OCI-LY3 (cell line): Measurements from ENCODE around the gene PTPN20.
A peak's percentile ranks its signal among the peaks of the same experiment; 100 is the strongest.

Experiments
- H2AFZ ChIP-seq: fragments of 200-600, 300-600 bp; shearing (Covaris generic); 2 replicates; pipeline ENCODE4 v1.6.0; 2014; ENCODE audit warnings: antibody characterized with exemption, low read depth, low read length
- H3K27ac ChIP-seq: fragments of 200-600, 300-600 bp; sonication (generic); 2 replicates; pipeline ENCODE4 v1.5.1; 2014; ENCODE audit warnings: mild to moderate bottlenecking, low read length, moderate library complexity, mixed read lengths
- H3K27me3 ChIP-seq: fragments of 200-600, 300-600 bp; sonication (generic); 2 replicates; pipeline ENCODE4 v1.6.1; 2014; ENCODE audit warnings: low read depth, low read length, mixed read lengths
- H3K36me3 ChIP-seq: fragments of 200-600, 300-600 bp; sonication (generic); replicated peaks from 2 replicates; pipeline ENCODE3; 2014; ENCODE audit warnings: low read depth, low read length, mixed read lengths
- H3K4me1 ChIP-seq: fragments of 300-600, 200-600 bp; sonication (generic); 2 replicates; pipeline ENCODE4 v1.6.1; 2014; ENCODE audit warnings: low read length, mixed read lengths
- H3K4me2 ChIP-seq: fragments of 200-600, 300-600 bp; sonication (generic); 2 replicates; pipeline ENCODE4 v1.6.1; 2014; ENCODE audit warnings: low read length, mixed read lengths
- H3K4me3 ChIP-seq: fragments of 300-600, 200-600 bp; sonication (generic); 2 replicates; pipeline ENCODE4 v1.5.1; 2014; ENCODE audit warnings: antibody characterized with exemption, mild to moderate bottlenecking, low read length, moderate library complexity
- H3K79me2 ChIP-seq: fragments of 300-600, 200-600 bp; shearing (Covaris generic); 2 replicates; pipeline ENCODE4 v1.6.1; 2014; ENCODE audit warnings: mild to moderate bottlenecking, low read length, mixed read lengths
- H3K9ac ChIP-seq: fragments of 300-600, 200-600 bp; shearing (Covaris generic); 2 replicates; pipeline ENCODE4 v1.6.0; 2014; ENCODE audit warnings: mild to moderate bottlenecking, low read length, moderate library complexity
- H3K9me3 ChIP-seq: fragments of 200-600, 300-600 bp; shearing (Covaris generic); 2 replicates; pipeline ENCODE4 v1.6.1; 2014; ENCODE audit warnings: low read length, mixed read lengths; ENCODE audit not compliant: insufficient read depth
- H4K20me1 ChIP-seq: fragments of 200-600, 300-600 bp; sonication (generic); 2 replicates; pipeline ENCODE4 v1.6.1; 2016; ENCODE audit warnings: low read length, mixed read lengths; ENCODE audit not compliant: insufficient read depth
- EZH2phosphoT487 ChIP-seq: fragments of 200-600 bp; shearing (Covaris generic); IDR thresholded peaks from 2 replicates; pipeline ENCODE4 v1.6.1; 2018; ENCODE audit warnings: antibody characterized with exemption, mixed run types, low read depth
- TF ChIP-seq, protein P1 (sequence below): fragments of 200-600, 300-600 bp; sonication (generic); IDR thresholded peaks from 2 replicates; pipeline ENCODE4 v1.5.1; 2014; ENCODE audit warnings: antibody characterized with exemption, low read length, low read depth

PTPN20 gene

DNA sequence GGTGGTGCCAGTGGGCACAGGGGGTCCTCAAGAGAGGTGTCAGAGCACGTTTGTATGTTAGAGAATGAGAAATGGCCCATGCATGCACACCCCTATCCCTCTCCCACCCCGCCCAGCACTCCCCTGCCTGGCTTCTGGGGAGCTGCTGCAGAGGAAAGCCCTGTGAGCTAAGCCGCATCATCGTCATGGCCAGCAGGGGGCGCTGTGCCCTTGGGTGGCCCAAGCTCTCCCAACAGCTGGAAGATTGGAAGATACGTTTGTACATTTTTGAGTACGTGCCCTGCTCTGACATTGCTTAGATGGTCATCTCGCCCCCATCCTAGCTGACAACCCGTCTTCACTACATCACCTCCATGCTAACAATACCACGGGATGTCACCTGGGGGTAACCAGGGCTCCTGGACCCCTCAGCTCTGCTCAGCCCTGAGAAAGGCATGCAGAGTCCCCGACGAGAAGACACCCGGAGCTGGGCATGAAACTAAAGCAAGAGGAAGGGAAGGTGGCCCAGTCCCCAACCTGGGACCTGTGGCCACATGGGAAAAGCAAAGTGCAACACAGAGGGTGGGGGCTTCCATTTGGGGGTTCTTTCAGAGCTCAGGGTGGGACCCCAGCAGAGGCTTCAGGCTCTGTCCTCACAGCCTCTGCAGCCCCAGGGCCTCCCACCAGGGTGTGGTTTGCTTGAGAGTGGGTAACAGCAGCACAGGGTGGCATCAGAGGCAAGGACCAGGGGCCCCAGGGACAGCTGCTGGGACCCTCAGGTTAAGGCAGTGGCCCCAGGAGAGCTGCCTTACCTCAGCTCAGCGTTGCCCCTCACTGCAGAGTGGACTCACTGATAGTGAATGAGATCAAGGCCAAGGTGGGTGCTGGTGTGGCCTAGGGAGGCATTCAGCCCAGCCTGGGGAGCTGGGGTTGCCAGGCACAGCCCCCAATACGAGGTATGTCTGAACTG lies 136.6 kb downstream of the PTPN20 start:
- H3K4me3 ChIP-seq = no peak overlapping the region
- no peak overlapping the region; the same call in 1 of the 2 replicates for H3K4me2 ChIP-seq
- H3K36me3 ChIP-seq = no peaks in the 10 kb centered on the region
- H3K27me3 ChIP-seq = no peaks in the 10 kb centered on the region
- H3K9me3 ChIP-seq = no peaks in the 10 kb centered on the region
- no peak overlapping the region for H3K27ac ChIP-seq
- H3K9ac ChIP-seq = no peak overlapping the region
- no peaks in the 10 kb centered on the region for H4K20me1 ChIP-seq
- H3K79me2 ChIP-seq = no peaks in the 10 kb centered on the region
- TF ChIP-seq, protein P1, sequence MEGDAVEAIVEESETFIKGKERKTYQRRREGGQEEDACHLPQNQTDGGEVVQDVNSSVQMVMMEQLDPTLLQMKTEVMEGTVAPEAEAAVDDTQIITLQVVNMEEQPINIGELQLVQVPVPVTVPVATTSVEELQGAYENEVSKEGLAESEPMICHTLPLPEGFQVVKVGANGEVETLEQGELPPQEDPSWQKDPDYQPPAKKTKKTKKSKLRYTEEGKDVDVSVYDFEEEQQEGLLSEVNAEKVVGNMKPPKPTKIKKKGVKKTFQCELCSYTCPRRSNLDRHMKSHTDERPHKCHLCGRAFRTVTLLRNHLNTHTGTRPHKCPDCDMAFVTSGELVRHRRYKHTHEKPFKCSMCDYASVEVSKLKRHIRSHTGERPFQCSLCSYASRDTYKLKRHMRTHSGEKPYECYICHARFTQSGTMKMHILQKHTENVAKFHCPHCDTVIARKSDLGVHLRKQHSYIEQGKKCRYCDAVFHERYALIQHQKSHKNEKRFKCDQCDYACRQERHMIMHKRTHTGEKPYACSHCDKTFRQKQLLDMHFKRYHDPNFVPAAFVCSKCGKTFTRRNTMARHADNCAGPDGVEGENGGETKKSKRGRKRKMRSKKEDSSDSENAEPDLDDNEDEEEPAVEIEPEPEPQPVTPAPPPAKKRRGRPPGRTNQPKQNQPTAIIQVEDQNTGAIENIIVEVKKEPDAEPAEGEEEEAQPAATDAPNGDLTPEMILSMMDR = peak; percentile 69
- no peak for TF ChIP-seq EZH2phosphoT487
- no peak overlapping the region for H2AFZ ChIP-seq
- H3K4me1 ChIP-seq = no peaks in the 10 kb centered on the region

DNA sequence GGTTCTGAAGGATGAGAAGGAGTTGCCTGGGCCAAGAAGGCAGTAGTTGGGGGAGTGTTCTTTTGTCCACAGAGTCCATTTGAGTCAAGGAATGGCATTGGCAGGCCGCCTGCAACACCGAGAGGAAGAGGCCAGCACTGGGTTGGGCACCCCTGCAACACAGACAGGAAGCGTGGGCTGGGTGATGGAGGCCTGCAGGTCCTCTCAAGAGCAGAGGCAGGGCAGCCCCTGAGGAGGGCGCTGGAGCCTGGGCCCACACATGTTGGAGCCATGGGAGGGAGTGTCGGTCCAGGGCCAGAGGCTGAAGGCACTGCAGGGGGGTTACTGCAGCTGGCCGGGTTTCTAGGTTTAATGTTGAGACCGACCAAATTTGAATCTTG lies 137.3 kb downstream of the PTPN20 start:
- H3K4me3 ChIP-seq = no peak overlapping the region
- no peaks in the 10 kb centered on the region for H3K9me3 ChIP-seq
- H3K79me2 ChIP-seq = no peaks in the 10 kb centered on the region
- no peaks in the 10 kb centered on the region for H3K27me3 ChIP-seq
- no peak overlapping the region for H2AFZ ChIP-seq
- H3K4me2 ChIP-seq = no peak overlapping the region
- H3K27ac ChIP-seq = no peak overlapping the region
- H4K20me1 ChIP-seq = no peaks in the 10 kb centered on the region
- no peak for TF ChIP-seq EZH2phosphoT487
- TF ChIP-seq, protein P1 = no peak
- no peaks in the 10 kb centered on the region for H3K4me1 ChIP-seq
- H3K9ac ChIP-seq = no peak overlapping the region
- H3K36me3 ChIP-seq = no peaks in the 10 kb centered on the region

DNA sequence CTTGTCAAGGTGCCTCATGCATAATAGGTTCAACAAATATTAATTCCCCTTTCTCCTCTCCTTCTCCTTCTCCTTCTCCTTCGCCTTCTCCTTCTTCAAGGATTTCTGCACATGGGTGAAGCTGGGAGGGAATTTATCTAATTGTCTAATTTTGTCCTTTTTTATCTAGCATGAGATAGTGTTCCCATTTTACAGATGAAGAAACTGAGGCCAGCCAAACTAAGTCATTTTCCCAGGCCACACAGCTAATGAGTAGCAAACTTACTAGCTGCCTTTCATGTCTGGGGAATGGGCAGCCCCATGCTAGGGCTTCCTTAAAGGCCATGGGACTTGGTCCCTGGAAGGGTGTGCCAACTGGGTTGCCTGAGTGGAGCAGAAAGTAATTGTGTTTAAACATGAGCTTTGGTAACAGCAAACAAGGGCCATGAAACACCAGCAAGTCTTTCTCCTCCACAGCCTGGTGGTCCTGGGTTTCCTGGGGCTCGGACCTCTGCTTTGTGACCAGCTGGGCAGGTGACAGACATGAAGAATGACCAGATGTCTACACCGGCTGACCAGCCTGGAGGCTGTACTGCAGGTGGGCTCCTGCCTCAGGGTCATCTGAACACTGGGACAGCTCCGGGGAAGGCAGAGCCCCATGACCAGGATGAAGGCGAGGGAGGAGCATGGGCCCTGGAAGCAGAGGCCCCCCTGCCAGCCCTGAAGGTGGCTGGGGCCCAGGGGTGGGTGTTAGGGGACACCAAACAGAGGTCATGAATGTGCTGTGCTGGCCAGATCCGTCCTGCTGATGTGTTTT lies 138.0 kb downstream of the PTPN20 start:
- Histone ChIP-seq H3K27ac (no peak overlapping the region), H3K9me3 (no peaks in the 10 kb centered on the region), H3K4me1 (no peaks in the 10 kb centered on the region), H3K4me3 (no peak overlapping the region), H3K27me3 (no peaks in the 10 kb centered on the region), H4K20me1 (no peaks in the 10 kb centered on the region), H3K4me2 (no peak overlapping the region), H3K79me2 (no peaks in the 10 kb centered on the region), H3K36me3 (no peaks in the 10 kb centered on the region), H2AFZ (no peak overlapping the region), H3K9ac (no peak overlapping the region)
- TF ChIP-seq, protein P1 = no peak
- TF ChIP-seq EZH2phosphoT487 = no peak

DNA sequence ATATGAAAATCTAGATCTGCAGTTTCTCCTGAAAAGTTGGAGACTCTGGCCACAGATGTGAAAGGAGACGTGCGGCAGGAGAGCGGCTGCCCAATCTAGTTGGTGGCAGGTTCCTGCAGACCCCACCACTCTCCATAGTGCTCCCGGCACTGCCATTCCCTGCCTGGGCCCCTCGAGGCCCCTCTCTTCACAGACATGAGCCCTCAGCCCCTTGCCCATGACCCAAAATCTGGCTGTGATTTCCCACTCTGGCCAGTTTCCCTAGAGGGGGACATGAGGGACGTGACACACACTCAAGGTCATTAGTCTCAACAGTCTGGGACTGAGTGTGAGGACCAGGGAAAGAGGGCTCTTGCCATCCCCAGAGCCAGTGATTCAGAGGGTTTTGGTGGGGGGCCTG lies 138.7 kb downstream of the PTPN20 start:
- Histone ChIP-seq H3K9me3 (no peaks in the 10 kb centered on the region), H3K9ac (no peak overlapping the region), H3K4me2 (no peak overlapping the region), H4K20me1 (no peaks in the 10 kb centered on the region), H3K27ac (no peak overlapping the region), H2AFZ (no peak overlapping the region), H3K4me3 (no peak overlapping the region), H3K79me2 (no peaks in the 10 kb centered on the region), H3K27me3 (no peaks in the 10 kb centered on the region), H3K4me1 (no peaks in the 10 kb centered on the region), H3K36me3 (no peaks in the 10 kb centered on the region)
- TF ChIP-seq, protein P1 = no peak
- no peak for TF ChIP-seq EZH2phosphoT487
